Stimulated activated CD4-positive, alpha-beta T cell treated with anti-CD3 and anti-CD28 coated beads, TNF-alpha, amount 100 ng/mL, for 4 hours (primary cell): ENCODE measurements around the gene UBLCP1.
A peak's percentile ranks its signal among the peaks of the same experiment; 100 is the strongest.
"Not testable (repeated sequence)": the region's sequence is repeated elsewhere in the genome, so short reads cannot be mapped to it uniquely, and the experiment has no call there.

Experiments
- DNase-seq, 3 experiments: peaks; one replicate each; pipeline ENCODE4 v3.0.0-alpha.2; 2020; ENCODE audit warnings: low read depth in 3 of 3

The UBLCP1 gene

DNA sequence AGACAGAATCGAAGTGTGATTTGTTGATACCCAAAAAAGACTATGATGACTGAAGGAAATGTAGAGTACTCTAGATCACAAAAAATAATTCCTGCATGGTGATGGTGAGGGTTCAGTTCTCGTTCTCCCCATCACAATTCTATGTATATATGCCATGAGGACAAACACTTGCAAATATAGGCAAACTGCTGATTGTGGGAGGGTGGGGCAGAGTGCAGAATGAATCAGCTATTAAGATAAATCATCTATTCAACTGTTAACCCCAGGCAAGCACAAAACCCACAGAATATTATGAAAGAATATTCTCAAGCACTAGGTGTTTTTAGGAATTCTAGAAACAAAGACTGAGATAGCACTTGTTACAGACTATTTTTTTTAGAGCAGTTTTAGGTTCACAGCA is 13.9 kb upstream of the UBLCP1 start:
- no peak for DNase-seq

GRCh38 chr5:159252195-159252594 is 10.9 kb upstream of the UBLCP1 start:
- no peak for DNase-seq

DNA sequence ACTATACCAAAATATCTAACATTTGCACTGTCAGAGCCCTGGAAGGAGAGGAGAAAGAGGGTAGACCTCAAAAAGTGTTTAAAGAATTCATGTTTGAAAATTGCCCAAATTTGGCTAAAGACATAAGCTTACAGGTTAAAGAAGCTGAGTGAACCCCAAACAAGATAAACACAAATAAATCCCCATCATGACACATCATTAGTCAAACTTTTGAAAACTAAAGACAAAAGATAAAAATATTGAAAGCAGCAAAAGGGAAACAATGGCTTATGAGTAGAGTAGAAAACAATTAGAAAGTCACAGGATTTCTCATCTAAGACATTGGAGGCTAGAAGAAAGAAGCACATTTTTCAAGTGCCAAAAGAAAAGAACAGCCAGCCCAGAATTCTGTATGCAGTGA is 6.1 kb upstream of the UBLCP1 start:
- no peak for DNase-seq

DNA sequence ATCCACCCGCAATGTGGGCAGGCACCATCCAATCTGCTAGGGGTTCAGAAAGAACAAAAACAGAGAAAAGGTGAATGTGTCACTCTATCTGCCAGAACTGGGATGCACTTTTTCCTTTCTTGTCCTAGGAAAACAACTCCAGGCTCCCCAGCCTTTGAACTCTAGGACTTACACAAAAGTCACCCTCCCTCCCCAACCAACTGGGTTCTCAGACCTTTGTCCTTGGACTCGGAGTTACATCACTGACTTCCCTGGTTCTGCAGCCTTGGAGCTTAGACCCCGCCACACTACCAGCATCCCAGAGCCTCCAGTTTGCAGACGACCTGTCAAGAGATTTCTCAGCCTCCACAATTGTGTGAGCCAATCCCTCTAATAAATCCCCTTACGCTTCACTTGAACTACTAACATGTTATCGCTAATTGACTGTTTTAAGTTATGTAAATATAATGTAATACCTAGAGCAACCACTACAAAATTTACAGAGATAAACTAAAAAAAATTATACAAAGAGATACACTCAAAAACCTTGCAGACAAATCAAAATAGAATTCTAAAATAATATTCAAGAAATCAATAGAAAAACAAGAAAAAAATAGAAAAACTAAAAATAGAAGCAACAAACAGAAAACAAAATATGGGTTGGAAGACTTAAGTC is 5.3 kb upstream of the UBLCP1 start:
- no peak for DNase-seq

GRCh38 chr5:159258361-159258760 is 4.7 kb upstream of the UBLCP1 start:
- DNase-seq = no peak

DNA sequence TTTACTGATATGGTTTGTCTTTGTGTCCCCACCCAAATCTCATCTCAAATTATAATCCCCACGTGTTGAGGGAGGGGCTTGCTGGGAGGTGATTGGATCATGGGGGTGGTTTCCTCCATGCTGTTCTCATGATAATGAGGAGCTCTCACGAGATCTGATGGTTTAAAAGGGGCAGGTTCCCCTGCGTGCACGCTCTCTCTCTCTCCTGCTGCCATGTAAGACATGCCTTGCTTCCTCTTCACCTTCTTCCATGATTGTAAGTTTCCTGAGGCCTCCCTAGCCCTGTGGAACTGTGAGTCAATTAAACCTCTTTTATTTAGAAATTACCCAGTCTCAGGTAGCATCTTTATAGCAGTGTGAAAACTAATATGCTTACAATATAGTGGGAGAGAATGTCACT is 2.9 kb upstream of the UBLCP1 start:
- not testable (repeated sequence) for DNase-seq

DNA sequence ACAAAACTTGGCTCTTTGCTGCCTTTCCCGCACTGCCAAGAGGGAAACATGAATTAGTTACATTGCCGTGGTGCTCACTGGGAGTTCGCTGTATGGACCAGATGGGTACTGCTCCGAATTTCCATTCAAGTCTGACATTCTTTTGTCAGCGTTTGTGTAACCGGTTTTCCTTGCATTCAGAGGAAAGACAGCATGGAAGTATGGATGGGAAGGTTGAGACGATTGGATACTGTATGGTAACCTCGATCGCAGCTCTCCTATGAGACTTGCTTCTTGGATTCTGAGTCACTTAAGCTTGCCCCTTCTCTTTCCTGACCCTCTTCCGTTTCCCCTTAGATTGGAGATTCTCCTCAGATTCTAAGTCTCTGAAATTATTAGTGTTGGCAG is 625 bp upstream of the UBLCP1 start:
- no peak for DNase-seq

DNA sequence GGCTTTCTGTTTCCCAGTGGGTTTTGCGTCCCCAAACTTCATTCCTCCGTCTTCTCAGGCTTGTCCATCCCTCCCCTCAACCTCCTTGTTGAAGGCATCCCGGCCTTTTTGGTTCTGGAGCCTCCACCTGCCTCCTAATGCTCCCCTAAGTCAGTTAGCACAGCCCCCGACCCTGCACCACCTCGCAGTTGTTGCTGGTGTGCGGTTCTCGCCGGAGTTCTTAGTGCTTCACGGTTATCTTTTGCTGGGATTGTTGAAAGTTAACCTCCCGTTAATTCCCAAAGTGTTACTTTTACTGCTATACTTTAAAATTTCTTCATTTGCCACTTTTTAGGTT is 447 bp downstream of the UBLCP1 start:
- DNase-seq = no peak

GRCh38 chr5:159266764-159267163 is 3.7 kb downstream of the UBLCP1 start:
- not testable (repeated sequence) for DNase-seq

DNA sequence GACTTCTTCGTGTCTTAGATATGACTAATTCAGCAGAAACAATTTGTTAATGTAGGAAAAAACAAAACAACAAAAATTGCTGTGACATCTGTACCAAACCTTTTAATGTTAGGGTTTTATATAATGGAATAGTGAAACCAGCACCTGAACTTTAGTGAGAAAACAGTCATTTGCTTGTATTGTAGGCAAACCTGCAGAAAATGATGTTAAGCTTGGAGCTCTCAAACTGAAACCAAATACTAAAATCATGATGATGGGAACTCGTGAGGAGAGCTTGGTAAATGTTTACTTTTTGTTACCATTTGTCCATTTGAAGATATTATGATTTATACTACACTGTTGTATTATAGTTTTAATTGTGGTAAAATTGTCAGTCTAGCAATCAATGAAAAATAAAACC is 6.6 kb downstream of the UBLCP1 start:
- no peak for DNase-seq

DNA sequence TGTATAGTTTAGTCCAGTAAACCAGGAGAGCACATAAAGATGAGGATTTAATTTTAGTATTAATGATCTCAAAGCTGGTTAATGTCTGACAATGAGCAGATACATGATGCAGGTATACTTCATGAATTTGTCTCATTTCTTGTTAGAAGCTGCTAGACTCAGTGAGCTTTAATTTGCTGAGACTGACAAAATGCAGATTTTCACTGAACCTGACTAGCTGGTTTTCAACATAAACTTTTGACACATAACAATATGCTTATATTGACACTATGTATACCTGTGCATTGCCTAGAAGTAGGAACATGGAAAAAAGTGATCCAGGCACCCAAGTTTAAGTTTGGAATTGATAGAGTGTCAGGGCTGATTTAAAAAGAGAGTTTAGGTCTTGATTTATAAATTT is 10.8 kb downstream of the UBLCP1 start:
- DNase-seq = no peak

- DNase-seq = no peak
Measured at GRCh38 chr5:159274676-159275075, 11.6 kb downstream of the UBLCP1 start.

- no peak for DNase-seq
Measured at GRCh38 chr5:159286420-159287035, 23.4 kb downstream of the UBLCP1 start.

GRCh38 chr5:159290741-159291140 is 27.7 kb downstream of the UBLCP1 start:
- no peak for DNase-seq

GRCh38 chr5:159294921-159295320 is 31.8 kb downstream of the UBLCP1 start:
- DNase-seq = no peak

DNA sequence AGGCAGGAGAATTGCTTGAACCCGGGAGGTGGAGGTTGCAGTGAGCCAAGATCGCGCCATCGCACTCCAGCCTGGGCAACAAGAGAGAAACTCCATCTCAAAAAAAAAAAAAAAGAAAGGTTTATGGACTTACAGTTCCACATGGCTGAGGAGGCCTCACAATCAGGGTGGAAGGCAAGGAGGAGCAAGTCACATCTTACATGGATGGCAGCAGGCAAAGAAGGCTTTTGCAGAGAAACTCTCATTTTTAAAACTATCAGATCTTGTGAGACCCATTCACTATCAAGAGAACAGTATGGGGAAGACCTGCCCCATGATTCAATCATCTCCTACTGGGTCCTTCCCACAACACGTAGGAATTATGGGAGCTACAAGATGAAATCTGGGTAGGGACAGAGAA is 34.2 kb downstream of the UBLCP1 start:
- not testable (repeated sequence) for DNase-seq

- DNase-seq = no peak
Measured at GRCh38 chr5:159301466-159301865, 38.4 kb downstream of the UBLCP1 start.

GRCh38 chr5:159301929-159302860 is 39.1 kb downstream of the UBLCP1 start:
- DNase-seq = not testable (repeated sequence)

GRCh38 chr5:159303286-159303685 is 40.2 kb downstream of the UBLCP1 start:
- no peak for DNase-seq

- no peak for DNase-seq
Measured at GRCh38 chr5:159304961-159305595, 42.0 kb downstream of the UBLCP1 start.

DNA sequence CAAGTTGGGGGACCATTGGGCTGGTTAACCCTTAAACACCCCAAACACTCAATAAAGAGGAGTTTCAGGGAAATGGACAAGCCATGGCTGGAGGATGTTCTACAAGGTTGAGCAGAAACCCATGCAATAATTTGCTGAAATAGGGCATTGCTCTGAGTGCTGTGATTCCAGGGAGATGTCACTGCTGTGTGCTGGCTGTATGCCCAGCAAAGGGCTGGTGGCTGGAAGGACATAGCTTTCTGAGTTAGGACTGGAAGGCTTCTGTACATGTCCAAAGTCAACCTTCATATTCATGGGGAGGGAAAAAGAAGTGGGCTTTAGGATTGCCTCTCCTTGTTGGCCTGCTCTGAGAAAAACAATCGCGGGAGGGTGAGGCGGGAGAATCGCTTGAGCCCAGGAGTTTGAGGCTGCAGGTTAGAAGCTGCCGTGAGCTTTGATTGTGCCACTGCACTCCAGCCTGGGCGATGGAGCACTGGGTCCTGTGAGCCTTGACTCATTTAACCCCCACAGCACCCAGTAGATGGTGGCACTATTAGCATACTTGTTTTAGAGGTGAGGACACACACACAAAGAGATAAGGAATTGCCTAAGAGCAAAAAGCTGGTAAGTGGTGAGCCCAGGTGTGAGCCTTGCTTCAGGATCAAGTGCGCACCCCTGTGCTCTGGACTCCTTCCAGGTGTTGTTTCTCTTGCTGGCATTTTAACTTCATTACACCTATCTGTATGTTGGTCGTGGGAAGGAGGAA is 46.8 kb downstream of the UBLCP1 start:
- DNase-seq = no peak

- peak in 2 of 3 experiments; percentile 6 for DNase-seq
Measured at GRCh38 chr5:159310511-159310910, 47.4 kb downstream of the UBLCP1 start.
